ENCODE measurements around the gene FNDC3A. TPM values are rescaled to one million over a fixed set of nuclear protein-coding genes. Genes with fewer than 3 reads are reported as not detected.

Gene FNDC3A
- total RNA-seq, 1 donor = 50.7 TPM

GRCh38 chr13:49247643-49248621 is 272.2 kb downstream of the FNDC3A start, which contains the start of gene CDADC1:
Gene CDADC1 (plus strand): TSS chr13:49247925. CDS start chr13:49248038, 113 bp downstream.
- no peaks in the 10 kb centered on the region for H4K20me1 ChIP-seq (ENCODE audit: insufficient read depth, low read length)
- H3K4me2 ChIP-seq (ENCODE audit: insufficient read depth, low read length) = peak within 1 kb of the TSS; percentile 99
- TF ChIP-seq, protein P1, sequence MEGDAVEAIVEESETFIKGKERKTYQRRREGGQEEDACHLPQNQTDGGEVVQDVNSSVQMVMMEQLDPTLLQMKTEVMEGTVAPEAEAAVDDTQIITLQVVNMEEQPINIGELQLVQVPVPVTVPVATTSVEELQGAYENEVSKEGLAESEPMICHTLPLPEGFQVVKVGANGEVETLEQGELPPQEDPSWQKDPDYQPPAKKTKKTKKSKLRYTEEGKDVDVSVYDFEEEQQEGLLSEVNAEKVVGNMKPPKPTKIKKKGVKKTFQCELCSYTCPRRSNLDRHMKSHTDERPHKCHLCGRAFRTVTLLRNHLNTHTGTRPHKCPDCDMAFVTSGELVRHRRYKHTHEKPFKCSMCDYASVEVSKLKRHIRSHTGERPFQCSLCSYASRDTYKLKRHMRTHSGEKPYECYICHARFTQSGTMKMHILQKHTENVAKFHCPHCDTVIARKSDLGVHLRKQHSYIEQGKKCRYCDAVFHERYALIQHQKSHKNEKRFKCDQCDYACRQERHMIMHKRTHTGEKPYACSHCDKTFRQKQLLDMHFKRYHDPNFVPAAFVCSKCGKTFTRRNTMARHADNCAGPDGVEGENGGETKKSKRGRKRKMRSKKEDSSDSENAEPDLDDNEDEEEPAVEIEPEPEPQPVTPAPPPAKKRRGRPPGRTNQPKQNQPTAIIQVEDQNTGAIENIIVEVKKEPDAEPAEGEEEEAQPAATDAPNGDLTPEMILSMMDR (IDR thresholded peaks at IDR 0.05; ENCODE audit: extremely low read depth, low read depth, low read length) = no peak
- H3K4me3 ChIP-seq (ENCODE audit: insufficient read depth, low read length) = peak within 1 kb of the TSS; percentile 89
- DNase-seq (ENCODE audit: insufficient read length, low spot score, missing footprints) = peak; percentile 94
- H2AFZ ChIP-seq (ENCODE audit: low read length) = peak within 1 kb of the TSS; percentile 99
- H3K27me3 ChIP-seq (ENCODE audit: insufficient read depth, low read length) = peaks cover 3% of the 10 kb centered on the region
- H3K9me3 ChIP-seq (ENCODE audit: low read depth, low read length) = no peaks in the 10 kb centered on the region
- H3K27ac ChIP-seq (ENCODE audit: low read depth, low read length) = peak within 1 kb of the TSS; percentile 91
- no peaks in the 10 kb centered on the region for H3K36me3 ChIP-seq (ENCODE audit: insufficient read depth, low read length)
- H3K4me1 ChIP-seq (ENCODE audit: insufficient read depth, low read length) = peaks cover 11% of the 10 kb centered on the region
- H3K79me2 ChIP-seq (ENCODE audit: insufficient read depth, low read length) = peaks cover 29% of the 10 kb centered on the region

DNA sequence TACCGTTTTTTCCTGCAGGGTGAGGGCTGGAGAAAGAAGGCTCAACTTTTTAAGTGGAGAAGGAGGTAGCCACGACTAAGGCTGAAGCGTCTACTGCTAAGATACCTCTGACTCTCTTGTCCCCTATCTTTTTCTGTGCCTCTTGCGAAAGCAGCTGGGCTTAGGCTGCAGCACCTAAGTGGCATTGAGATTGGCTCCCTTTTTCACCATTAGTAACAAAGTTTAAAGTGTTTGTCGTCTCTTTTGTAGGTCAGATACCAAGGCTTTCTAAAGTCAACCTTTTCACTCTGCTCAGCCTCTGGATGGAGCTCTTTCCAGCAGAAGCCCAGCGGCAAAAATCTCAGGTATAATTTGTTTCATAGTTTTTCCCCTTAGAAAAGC is 272.9 kb downstream of the FNDC3A start:
- H3K79me2 ChIP-seq (ENCODE audit: insufficient read depth, low read length) = peaks cover 31% of the 10 kb centered on the region
- H3K36me3 ChIP-seq (ENCODE audit: insufficient read depth, low read length) = no peaks in the 10 kb centered on the region
- H2AFZ ChIP-seq (ENCODE audit: low read length) = peak overlapping the region; percentile 99
- no peaks in the 10 kb centered on the region for H3K9me3 ChIP-seq (ENCODE audit: low read depth, low read length)
- peak overlapping the region; percentile 91 for H3K27ac ChIP-seq (ENCODE audit: low read depth, low read length)
- peaks cover 11% of the 10 kb centered on the region for H3K4me1 ChIP-seq (ENCODE audit: insufficient read depth, low read length)
- TF ChIP-seq, protein P1 (IDR thresholded peaks at IDR 0.05; ENCODE audit: extremely low read depth, low read depth, low read length) = peak; percentile 38
- no peaks in the 10 kb centered on the region for H4K20me1 ChIP-seq (ENCODE audit: insufficient read depth, low read length)
- peaks cover 3% of the 10 kb centered on the region for H3K27me3 ChIP-seq (ENCODE audit: insufficient read depth, low read length)
- DNase-seq (ENCODE audit: insufficient read length, low spot score, missing footprints) = no peak
- peak overlapping the region; percentile 89 for H3K4me3 ChIP-seq (ENCODE audit: insufficient read depth, low read length)
- H3K4me2 ChIP-seq (ENCODE audit: insufficient read depth, low read length) = peak overlapping the region; percentile 99

GRCh38 chr13:49251326-49251725 is 275.6 kb downstream of the FNDC3A start:
- no peaks in the 10 kb centered on the region for H3K27me3 ChIP-seq (ENCODE audit: insufficient read depth, low read length)
- TF ChIP-seq, protein P1 (IDR thresholded peaks at IDR 0.05; ENCODE audit: extremely low read depth, low read depth, low read length) = no peak
- no peak overlapping the region for H3K27ac ChIP-seq (ENCODE audit: low read depth, low read length)
- H3K4me2 ChIP-seq (ENCODE audit: insufficient read depth, low read length) = no peak overlapping the region
- H3K79me2 ChIP-seq (ENCODE audit: insufficient read depth, low read length) = peaks cover 33% of the 10 kb centered on the region
- H3K4me1 ChIP-seq (ENCODE audit: insufficient read depth, low read length) = peaks cover 14% of the 10 kb centered on the region
- no peaks in the 10 kb centered on the region for H4K20me1 ChIP-seq (ENCODE audit: insufficient read depth, low read length)
- H3K9me3 ChIP-seq (ENCODE audit: low read depth, low read length) = no peaks in the 10 kb centered on the region
- peaks cover 16% of the 10 kb centered on the region for H3K36me3 ChIP-seq (ENCODE audit: insufficient read depth, low read length)
- H2AFZ ChIP-seq (ENCODE audit: low read length) = no peak overlapping the region
- no peak for DNase-seq (ENCODE audit: insufficient read length, low spot score, missing footprints)
- H3K4me3 ChIP-seq (ENCODE audit: insufficient read depth, low read length) = no peak overlapping the region

- DNase-seq (ENCODE audit: insufficient read length, low spot score, missing footprints) = no peak
- Histone ChIP-seq H3K4me3 (ENCODE audit: insufficient read depth, low read length) (no peak overlapping the region), H3K4me2 (ENCODE audit: insufficient read depth, low read length) (no peak overlapping the region), H3K27ac (ENCODE audit: low read depth, low read length) (no peak overlapping the region), H3K79me2 (ENCODE audit: insufficient read depth, low read length) (peaks cover 30% of the 10 kb centered on the region), H4K20me1 (ENCODE audit: insufficient read depth, low read length) (no peaks in the 10 kb centered on the region), H3K9me3 (ENCODE audit: low read depth, low read length) (no peaks in the 10 kb centered on the region), H3K4me1 (ENCODE audit: insufficient read depth, low read length) (peaks cover 20% of the 10 kb centered on the region), H2AFZ (ENCODE audit: low read length) (no peak overlapping the region), H3K27me3 (ENCODE audit: insufficient read depth, low read length) (no peaks in the 10 kb centered on the region), H3K36me3 (ENCODE audit: insufficient read depth, low read length) (peaks cover 17% of the 10 kb centered on the region)
- TF ChIP-seq, protein P1 (IDR thresholded peaks at IDR 0.05; ENCODE audit: extremely low read depth, low read depth, low read length) = no peak
These were observed 277.6 kb downstream of the FNDC3A start for GRCh38 chr13:49253310-49253709.
